ENCODE data around the gene SETDB1.

The SETDB1 gene

DNA sequence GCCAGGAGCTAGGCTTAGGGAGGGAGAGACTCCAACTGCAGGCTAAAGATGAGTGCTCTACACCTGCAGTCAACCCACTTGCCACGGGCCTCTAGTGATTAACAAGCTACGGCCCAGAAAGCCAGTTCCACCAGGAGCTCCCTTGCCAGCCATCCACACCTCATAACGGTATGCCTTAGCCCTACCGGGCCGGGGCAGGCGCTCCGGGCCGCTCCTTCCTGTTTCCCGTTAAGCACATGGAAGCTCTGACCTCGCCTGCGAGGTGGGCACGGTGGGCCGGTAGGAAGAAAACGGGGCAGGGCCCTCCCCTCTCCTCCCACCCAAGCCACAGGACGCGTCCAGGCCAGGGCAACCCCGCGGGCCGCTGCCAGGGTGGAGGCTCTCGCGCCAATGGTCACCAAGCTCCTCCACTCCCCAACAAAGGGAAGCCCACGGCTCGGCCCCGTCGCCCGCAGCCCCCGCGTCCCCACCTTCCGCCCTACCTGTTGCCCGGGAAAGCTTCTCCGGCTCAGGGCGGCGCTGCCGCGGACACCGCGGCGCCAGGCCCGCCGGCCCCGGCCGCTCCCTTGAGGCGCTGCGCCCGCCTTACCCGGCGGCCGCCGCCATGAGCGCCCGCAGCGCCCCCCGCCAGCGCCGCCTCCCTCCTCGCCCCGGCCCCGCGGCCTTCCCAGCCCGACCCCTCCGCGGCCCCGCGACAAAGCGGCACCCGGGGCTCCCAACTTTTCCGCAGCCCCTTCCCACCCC lies 47.8 kb downstream of the SETDB1 start:
- TF ChIP-seq CTCF (IDR thresholded peaks at IDR 0.05; ENCODE audit: low read depth, low read length) = no peak
- no peak for DNase-seq (ENCODE audit: low read depth in 2 of 2)
- peak overlapping the region; percentile 86 to 89 for H3K4me3 ChIP-seq (replicated peaks in 1 of 2; ENCODE audit: low read depth in 2 of 2, low read length in 2 of 2)

- no peak for TF ChIP-seq CTCF (IDR thresholded peaks at IDR 0.05; ENCODE audit: low read depth, low read length)
- DNase-seq (ENCODE audit: low read depth in 2 of 2) = peak; percentile 72 to 86
- peak within 1 kb of the TSS; percentile 86 to 89 for H3K4me3 ChIP-seq (replicated peaks in 1 of 2; ENCODE audit: low read depth in 2 of 2, low read length in 2 of 2)
Measured at GRCh38 chr1:150974580-150975478, 48.7 kb downstream of the SETDB1 start, which contains the start of gene CERS2. Gene CERS2, minus strand, starts transcription at chr1:150974835. Its CDS starts 5,745 bp downstream, at chr1:150969090.

DNA sequence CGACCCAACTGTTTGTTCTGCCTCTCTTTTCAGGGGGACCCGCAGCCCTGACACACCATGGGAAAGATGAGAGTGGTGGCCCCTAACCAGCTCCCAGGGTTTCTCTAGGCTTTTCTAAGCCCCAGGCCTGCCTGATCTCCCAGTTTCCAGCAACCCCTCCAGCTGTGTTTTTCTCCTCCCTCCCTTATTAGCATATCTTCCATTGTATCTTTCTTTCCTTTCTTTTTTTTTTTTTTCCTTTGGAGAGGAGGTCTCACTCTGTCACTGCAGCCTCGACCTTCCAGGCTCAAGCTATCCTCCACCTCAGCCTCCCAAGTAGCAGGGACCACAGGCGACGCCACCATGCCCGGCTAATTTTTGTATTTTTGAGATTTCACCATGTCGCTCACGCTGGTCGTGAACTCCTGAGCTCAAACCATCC lies 50.2 kb downstream of the SETDB1 start:
- TF ChIP-seq CTCF (IDR thresholded peaks at IDR 0.05; ENCODE audit: low read depth, low read length) = no peak
- DNase-seq (ENCODE audit: low read depth in 2 of 2) = no peak
- H3K4me3 ChIP-seq (replicated peaks in 1 of 2; ENCODE audit: low read depth in 2 of 2, low read length in 2 of 2) = no peak overlapping the region

- H3K4me3 ChIP-seq (replicated peaks in 1 of 2; ENCODE audit: low read depth in 2 of 2, low read length in 2 of 2) = no peak overlapping the region
- TF ChIP-seq CTCF (IDR thresholded peaks at IDR 0.05; ENCODE audit: low read depth, low read length) = no peak
- peak in 1 of 2 donors; percentile 51 for DNase-seq (ENCODE audit: low read depth in 2 of 2)
Measured at GRCh38 chr1:150976879-150977694, 50.9 kb downstream of the SETDB1 start.

DNA sequence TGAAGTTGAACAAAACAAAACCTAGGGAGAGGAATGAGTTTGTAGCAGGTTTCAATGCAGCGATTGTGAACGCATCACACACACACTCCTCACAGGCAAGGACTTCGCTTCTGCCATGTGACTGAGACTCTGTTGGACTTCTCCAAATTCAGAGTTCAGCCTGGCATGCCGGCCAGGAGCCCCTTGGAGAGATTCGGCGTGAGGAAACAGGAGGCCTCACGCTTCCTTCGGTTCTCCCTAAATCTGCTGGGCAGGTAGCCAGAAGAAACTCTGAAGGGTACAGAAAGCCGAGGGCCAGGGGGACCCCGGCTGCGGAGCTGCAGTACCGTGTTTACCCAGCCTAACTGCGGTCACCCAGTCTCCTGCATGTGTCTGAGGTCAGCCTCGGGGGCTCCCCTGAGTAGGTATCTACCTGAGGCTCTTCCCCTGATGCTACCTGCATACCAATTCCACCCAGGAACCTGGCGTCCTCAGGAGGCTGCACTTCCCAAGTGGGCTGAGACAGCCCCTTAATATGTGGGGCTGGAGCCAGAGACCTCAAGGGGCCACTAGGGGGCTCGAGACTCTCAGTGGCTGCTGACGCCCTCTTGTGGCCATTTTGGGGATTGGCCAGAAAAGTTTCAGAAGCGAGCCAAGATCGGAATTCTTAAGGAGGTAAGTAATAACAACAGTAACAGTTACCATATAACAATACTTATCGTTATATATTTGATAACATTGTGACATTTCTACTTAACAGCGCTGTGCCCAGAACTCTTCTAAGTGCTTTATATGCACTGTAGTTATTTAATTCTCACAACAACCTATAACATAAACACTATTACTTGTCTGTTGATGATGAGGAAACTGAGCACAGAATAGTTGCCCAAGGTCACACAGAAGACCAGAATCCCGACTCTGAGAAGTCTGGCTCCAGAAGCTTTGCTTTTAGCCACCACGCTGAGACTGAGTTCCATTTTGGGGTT lies 53.2 kb downstream of the SETDB1 start:
- peak; percentile 100 for TF ChIP-seq CTCF (IDR thresholded peaks at IDR 0.05; ENCODE audit: low read depth, low read length)
- no peak overlapping the region for H3K4me3 ChIP-seq (replicated peaks in 1 of 2; ENCODE audit: low read depth in 2 of 2, low read length in 2 of 2)
- peak; percentile 93 to 94 for DNase-seq (ENCODE audit: low read depth in 2 of 2)

All from cardiac fibroblast (primary cell).